Measurements from ENCODE around the gene WNT5A.

- TF ChIP-seq CTCF (IDR thresholded peaks at IDR 0.05) (no peak), POLR2A (IDR thresholded peaks at IDR 0.05) (no peak)
Observed at GRCh38 chr3:55523471-55523870, 36.4 kb upstream of the WNT5A start.

Measured in uterus (tissue), 2 donors.